Neural crest cell (in vitro differentiated cells): ENCODE measurements around the gene RAX. TPM values are rescaled to one million over a fixed set of nuclear protein-coding genes. Genes with fewer than 3 reads are reported as not detected.

ENCODE experiments used
- DNase-seq: peaks from one replicate; pipeline ENCODE4 v3.0.0; 2021; ENCODE audit warnings: low read depth, mixed read lengths, low spot score
- H3K27ac Mint-ChIP-seq: one replicate; pipeline ENCODE4 v1.8.0; 2021; ENCODE audit warnings: mild to moderate bottlenecking, mixed read lengths; ENCODE audit not compliant: unreplicated experiment
- H3K27me3 Mint-ChIP-seq: 2 replicates; pipeline ENCODE4 v1.8.0; 2021; ENCODE audit warnings: low read depth, mild to moderate bottlenecking, mixed read lengths
- H3K36me3 Mint-ChIP-seq: 2 replicates; pipeline ENCODE4 v1.8.0; 2021; ENCODE audit warnings: low read depth, mild to moderate bottlenecking, mixed read lengths
- H3K4me1 Mint-ChIP-seq: 2 replicates; pipeline ENCODE4 v1.8.0; 2021; ENCODE audit warnings: mixed read lengths
- H3K4me3 Mint-ChIP-seq: one replicate; pipeline ENCODE4 v1.8.0; 2021; ENCODE audit warnings: mild to moderate bottlenecking, mixed read lengths
- H3K9me3 Mint-ChIP-seq: 2 replicates; pipeline ENCODE4 v1.8.0; 2021; ENCODE audit warnings: mixed read lengths
- CTCF ChIP-seq: fragments of 200-600 bp; sonication (generic); conservative IDR thresholded peaks from 2 replicates; pipeline ENCODE4 v1.5.0; 2021; ENCODE audit warnings: antibody characterized with exemption, mild to moderate bottlenecking
- total RNA-seq: library from RNA; stranded (reverse); gene quantifications from 2 replicates; pipeline ENCODE4 v1.2.1, GENCODE V29; 2021

Gene RAX
- total RNA-seq, 1 donor from 2014 or later, result not detected

DNA sequence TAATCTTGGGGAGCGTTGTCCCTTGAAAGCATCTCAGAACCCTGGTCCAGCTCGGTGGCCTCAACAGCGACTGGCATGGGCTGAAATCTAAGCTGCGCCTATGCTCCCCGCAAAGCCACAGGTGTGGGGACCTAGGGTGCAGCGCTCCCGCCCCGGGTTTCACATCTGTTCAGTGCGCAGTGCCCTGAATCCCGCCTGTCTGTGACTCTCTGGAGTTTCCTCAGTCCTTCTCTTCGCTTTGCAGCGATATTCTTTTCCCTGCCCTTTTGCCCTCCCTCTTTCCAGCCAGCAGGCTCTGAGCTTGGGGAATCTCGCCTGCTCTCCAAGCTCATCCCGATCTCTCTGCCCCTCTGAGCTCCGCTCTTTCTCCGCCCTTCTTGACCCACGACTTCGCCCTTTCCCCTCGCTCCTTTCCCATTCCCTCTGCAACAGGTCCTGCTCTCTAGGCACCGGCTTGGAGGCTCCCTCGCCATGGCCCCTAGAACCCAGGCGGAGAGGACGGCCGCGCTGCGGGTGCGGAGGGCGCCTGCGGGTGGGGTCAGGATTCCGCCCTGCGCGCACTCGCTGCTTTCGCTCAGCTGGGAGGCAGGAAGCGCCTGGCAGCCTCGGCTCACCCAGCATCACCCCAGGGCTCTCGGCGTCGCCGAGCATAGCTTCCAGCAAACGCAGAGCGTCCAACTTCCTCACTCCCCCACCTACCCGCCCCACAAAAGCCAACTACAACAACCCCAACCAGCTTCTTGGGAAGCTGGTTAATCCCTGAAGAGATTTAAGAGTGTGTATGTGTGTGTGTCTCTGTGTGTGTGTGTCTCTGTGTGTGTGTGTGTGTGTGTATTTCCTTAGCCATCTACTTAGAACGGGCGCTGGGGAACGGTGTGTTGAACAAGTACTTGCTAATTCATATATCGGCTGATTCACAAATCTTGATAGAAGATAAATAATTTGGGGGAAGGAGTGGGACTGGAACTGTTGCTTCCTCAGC, 52.2 kb downstream of the RAX start:
- H3K36me3 Mint-ChIP-seq, result no peaks in the 10 kb centered on the region
- peak; percentile 11 for DNase-seq

GRCh38 chr18:59220164-59220783, 53.0 kb downstream of the RAX start:
- Mint-ChIP-seq H3K27ac (no peak overlapping the region), H3K36me3 (no peaks in the 10 kb centered on the region), H3K9me3 (no peaks in the 10 kb centered on the region), H3K27me3 (peaks cover 100% of the 10 kb centered on the region), H3K4me3 (peak overlapping the region; percentile 66), H3K4me1 (peaks cover 13% of the 10 kb centered on the region)
- no peak for TF ChIP-seq CTCF
- no peak for DNase-seq

More for the DNA sequence above, 52.2 kb downstream of the RAX start:
- H3K4me1 Mint-ChIP-seq, result peaks cover 13% of the 10 kb centered on the region
- H3K27me3 Mint-ChIP-seq, result peaks cover 100% of the 10 kb centered on the region
- H3K27ac Mint-ChIP-seq, result no peak overlapping the region
- TF ChIP-seq CTCF, result no peak
- H3K9me3 Mint-ChIP-seq, result no peaks in the 10 kb centered on the region
- H3K4me3 Mint-ChIP-seq, result peak overlapping the region; percentile 66

DNA sequence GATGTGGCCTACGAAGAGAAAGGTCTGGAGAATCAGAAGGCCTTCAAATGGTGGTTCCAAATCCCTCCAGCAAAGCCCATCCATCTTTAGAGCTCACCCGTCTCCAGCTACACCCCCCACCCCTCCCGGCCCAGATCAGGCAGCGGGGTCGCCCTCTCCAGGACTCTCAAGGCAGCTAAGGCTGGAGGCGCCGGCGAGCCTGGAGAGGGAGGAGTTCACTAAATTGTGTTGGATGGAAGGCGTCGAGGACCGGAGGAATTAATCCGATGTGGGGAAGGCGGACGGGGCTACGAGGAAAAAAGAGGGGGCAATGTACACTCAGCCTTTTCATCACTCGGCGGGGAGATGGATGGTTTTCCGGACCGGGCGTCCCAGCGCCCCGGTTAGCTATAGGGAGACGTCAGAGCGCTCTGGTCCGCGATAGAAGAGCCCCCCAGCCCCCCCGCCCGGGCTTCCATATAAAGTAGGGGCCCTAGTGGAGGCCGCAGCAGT, 53.5 kb downstream of the RAX start, which contains the start of gene GRP:
Gene GRP (plus strand): TSS at position 487 of the 492 bp plus-strand sequence. CDS start 108 bp downstream, outside the sequence.
- H3K36me3 Mint-ChIP-seq, result no peaks in the 10 kb centered on the region
- DNase-seq, result no peak
- no peak within 1 kb of the TSS for H3K27ac Mint-ChIP-seq
- H3K4me1 Mint-ChIP-seq, result peaks cover 13% of the 10 kb centered on the region
- no peaks in the 10 kb centered on the region for H3K9me3 Mint-ChIP-seq
- TF ChIP-seq CTCF, result no peak
- peak within 1 kb of the TSS; percentile 66 for H3K4me3 Mint-ChIP-seq
- H3K27me3 Mint-ChIP-seq, result peaks cover 100% of the 10 kb centered on the region

DNA sequence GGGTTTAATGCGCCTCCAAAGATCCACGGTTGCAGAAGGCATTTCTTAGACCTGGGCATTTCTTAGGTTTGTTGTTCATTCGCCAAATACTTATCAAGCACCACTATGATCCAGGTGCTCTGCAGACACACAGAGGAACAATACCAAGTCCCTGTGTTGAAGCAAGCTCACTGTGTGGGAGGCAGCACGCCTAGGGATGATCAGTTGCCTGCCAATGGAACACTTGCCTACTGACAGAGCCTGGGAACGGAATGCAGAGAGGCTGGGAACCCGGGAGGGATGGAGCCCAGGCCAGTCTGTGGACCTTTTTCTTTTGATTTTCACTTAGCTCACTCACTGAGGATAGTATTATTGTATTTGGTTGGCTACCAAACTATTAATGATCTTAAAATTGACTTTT, 55.2 kb downstream of the RAX start:
- Mint-ChIP-seq H3K4me1 (peaks cover 13% of the 10 kb centered on the region), H3K9me3 (no peaks in the 10 kb centered on the region), H3K36me3 (no peaks in the 10 kb centered on the region), H3K4me3 (no peak overlapping the region), H3K27ac (no peak overlapping the region), H3K27me3 (peaks cover 96% of the 10 kb centered on the region)
- no peak for DNase-seq
- TF ChIP-seq CTCF, result no peak

Other genes starting within 250 kb of the RAX start
- gene SEC11C, start 133.6 kb downstream of the RAX start, total RNA-seq, result 54.3 and 55.1 TPM in 2 replicates
- not detected in 2 replicates for gene GRP, start 53.3 kb downstream of the RAX start, total RNA-seq
- not detected in 2 replicates for gene CPLX4, start 45.2 kb upstream of the RAX start, total RNA-seq
- 54.8 and 55.3 TPM in 2 replicates for gene LMAN1, start 85.8 kb upstream of the RAX start, total RNA-seq